Measurements from ENCODE around the gene MIS18BP1.

The MIS18BP1 gene

GRCh38 chr14:45271858-45272537 is 19.0 kb upstream of the MIS18BP1 start:
- in situ Hi-C loops (cut with HindIII; ENCODE audit: low sequenced_read_pairs), result no loop called here
- no peak for DNase-seq (ENCODE audit: low read depth, low spot score)
- no peak for TF ChIP-seq CTCF (IDR thresholded peaks at IDR 0.05; ENCODE audit: low read depth, low read length)
- no peak overlapping the region for H3K4me3 ChIP-seq (ENCODE audit: low read depth, low read length)

- no peak for TF ChIP-seq CTCF (IDR thresholded peaks at IDR 0.05; ENCODE audit: low read depth, low read length)
- DNase-seq (ENCODE audit: low read depth, low spot score), result no peak
- H3K4me3 ChIP-seq (ENCODE audit: low read depth, low read length), result no peak overlapping the region
- in situ Hi-C loops (cut with HindIII; ENCODE audit: low sequenced_read_pairs), result no loop called here
These were observed 17.0 kb upstream of the MIS18BP1 start for GRCh38 chr14:45270031-45270430.

- no peak for TF ChIP-seq CTCF (IDR thresholded peaks at IDR 0.05; ENCODE audit: low read depth, low read length)
- DNase-seq (ENCODE audit: low read depth, low spot score), result no peak
- in situ Hi-C loops (cut with HindIII; ENCODE audit: low sequenced_read_pairs), result no loop called here
- no peak overlapping the region for H3K4me3 ChIP-seq (ENCODE audit: low read depth, low read length)
These were observed 14.1 kb upstream of the MIS18BP1 start for GRCh38 chr14:45267071-45267470.

GRCh38 chr14:45262637-45263036 is 9.6 kb upstream of the MIS18BP1 start:
- in situ Hi-C loops (cut with HindIII; ENCODE audit: low sequenced_read_pairs), result no loop called here
- TF ChIP-seq CTCF (IDR thresholded peaks at IDR 0.05; ENCODE audit: low read depth, low read length), result no peak
- H3K4me3 ChIP-seq (ENCODE audit: low read depth, low read length), result no peak overlapping the region
- DNase-seq (ENCODE audit: low read depth, low spot score), result no peak

GRCh38 chr14:45261209-45261608 is 8.2 kb upstream of the MIS18BP1 start:
- TF ChIP-seq CTCF (IDR thresholded peaks at IDR 0.05; ENCODE audit: low read depth, low read length), result no peak
- in situ Hi-C loops (cut with HindIII; ENCODE audit: low sequenced_read_pairs), result no loop called here

GRCh38 chr14:45258805-45259204 is 5.8 kb upstream of the MIS18BP1 start:
- in situ Hi-C loops (cut with HindIII; ENCODE audit: low sequenced_read_pairs), result no loop called here
- TF ChIP-seq CTCF (IDR thresholded peaks at IDR 0.05; ENCODE audit: low read depth, low read length), result no peak
- DNase-seq (ENCODE audit: low read depth, low spot score), result no peak

More at GRCh38 chr14:45261209-45261608, 8.2 kb upstream of the MIS18BP1 start:
- no peak overlapping the region for H3K4me3 ChIP-seq (ENCODE audit: low read depth, low read length)
- no peak for DNase-seq (ENCODE audit: low read depth, low spot score)

More at GRCh38 chr14:45258805-45259204, 5.8 kb upstream of the MIS18BP1 start:
- no peak overlapping the region for H3K4me3 ChIP-seq (ENCODE audit: low read depth, low read length)

All from astrocyte of the spinal cord (primary cell).